ENCODE data around the gene CADM2.

The CADM2 gene

GRCh38 chr3:85535517-85535916, 576.7 kb downstream of the CADM2 start:
- Histone ChIP-seq H3K4me3 (ENCODE audit: low read depth in 1 of 2, low read length in 2 of 2) (no peak overlapping the region), H3K36me3 (ENCODE audit: insufficient read depth, low read length) (no peaks in the 10 kb centered on the region), H3K27me3 (ENCODE audit: control insufficient read depth in 1 of 2, insufficient read depth in 2 of 2, low read length in 2 of 2) (no peaks in the 10 kb centered on the region), H3K4me1 (ENCODE audit: insufficient read depth, low read length) (no peaks in the 10 kb centered on the region), H3K27ac (ENCODE audit: low read depth, low read length) (no peak overlapping the region), H3K9ac (ENCODE audit: low read length) (no peak overlapping the region), H3K9me3 (ENCODE audit: low read length) (no peaks in the 10 kb centered on the region)

- Histone ChIP-seq H3K36me3 (ENCODE audit: insufficient read depth, low read length) (no peaks in the 10 kb centered on the region), H3K9ac (ENCODE audit: low read length) (no peak overlapping the region), H3K9me3 (ENCODE audit: low read length) (no peaks in the 10 kb centered on the region), H3K27me3 (ENCODE audit: control insufficient read depth in 1 of 2, insufficient read depth in 2 of 2, low read length in 2 of 2) (no peaks in the 10 kb centered on the region), H3K4me3 (ENCODE audit: low read depth in 1 of 2, low read length in 2 of 2) (no peak overlapping the region), H3K27ac (ENCODE audit: low read depth, low read length) (no peak overlapping the region), H3K4me1 (ENCODE audit: insufficient read depth, low read length) (no peaks in the 10 kb centered on the region)
Measured at GRCh38 chr3:85539232-85539631, 580.4 kb downstream of the CADM2 start.

GRCh38 chr3:85554153-85554552, 595.4 kb downstream of the CADM2 start:
- no peak overlapping the region for H3K9ac ChIP-seq (ENCODE audit: low read length)
- no peaks in the 10 kb centered on the region for H3K36me3 ChIP-seq (ENCODE audit: insufficient read depth, low read length)
- H3K27me3 ChIP-seq (ENCODE audit: control insufficient read depth in 1 of 2, insufficient read depth in 2 of 2, low read length in 2 of 2), result no peaks in the 10 kb centered on the region
- no peak overlapping the region for H3K27ac ChIP-seq (ENCODE audit: low read depth, low read length)
- no peaks in the 10 kb centered on the region for H3K9me3 ChIP-seq (ENCODE audit: low read length)
- no peak overlapping the region for H3K4me3 ChIP-seq (ENCODE audit: low read depth in 1 of 2, low read length in 2 of 2)
- H3K4me1 ChIP-seq (ENCODE audit: insufficient read depth, low read length), result no peaks in the 10 kb centered on the region

- Histone ChIP-seq H3K4me1 (ENCODE audit: insufficient read depth, low read length) (no peaks in the 10 kb centered on the region), H3K4me3 (ENCODE audit: low read depth in 1 of 2, low read length in 2 of 2) (no peak overlapping the region), H3K9ac (ENCODE audit: low read length) (no peak overlapping the region), H3K9me3 (ENCODE audit: low read length) (no peaks in the 10 kb centered on the region), H3K27me3 (ENCODE audit: control insufficient read depth in 1 of 2, insufficient read depth in 2 of 2, low read length in 2 of 2) (no peaks in the 10 kb centered on the region), H3K27ac (ENCODE audit: low read depth, low read length) (no peak overlapping the region), H3K36me3 (ENCODE audit: insufficient read depth, low read length) (no peaks in the 10 kb centered on the region)
Measured at GRCh38 chr3:85560088-85560785, 601.4 kb downstream of the CADM2 start.

GRCh38 chr3:85567071-85567676, 608.4 kb downstream of the CADM2 start:
- Histone ChIP-seq H3K4me1 (ENCODE audit: insufficient read depth, low read length) (no peaks in the 10 kb centered on the region), H3K27me3 (ENCODE audit: control insufficient read depth in 1 of 2, insufficient read depth in 2 of 2, low read length in 2 of 2) (no peaks in the 10 kb centered on the region), H3K4me3 (ENCODE audit: low read depth in 1 of 2, low read length in 2 of 2) (no peak overlapping the region), H3K27ac (ENCODE audit: low read depth, low read length) (no peak overlapping the region), H3K9ac (ENCODE audit: low read length) (no peak overlapping the region), H3K9me3 (ENCODE audit: low read length) (no peaks in the 10 kb centered on the region), H3K36me3 (ENCODE audit: insufficient read depth, low read length) (no peaks in the 10 kb centered on the region)

- Histone ChIP-seq H3K27me3 (ENCODE audit: control insufficient read depth in 1 of 2, insufficient read depth in 2 of 2, low read length in 2 of 2) (no peaks in the 10 kb centered on the region), H3K4me3 (ENCODE audit: low read depth in 1 of 2, low read length in 2 of 2) (no peak overlapping the region), H3K9me3 (ENCODE audit: low read length) (no peaks in the 10 kb centered on the region)
Measured at GRCh38 chr3:85570819-85571218, 612.0 kb downstream of the CADM2 start.

GRCh38 chr3:85571835-85572234, 613.0 kb downstream of the CADM2 start:
- no peaks in the 10 kb centered on the region for H3K27me3 ChIP-seq (ENCODE audit: control insufficient read depth in 1 of 2, insufficient read depth in 2 of 2, low read length in 2 of 2)
- H3K4me1 ChIP-seq (ENCODE audit: insufficient read depth, low read length), result no peaks in the 10 kb centered on the region
- no peak overlapping the region for H3K4me3 ChIP-seq (ENCODE audit: low read depth in 1 of 2, low read length in 2 of 2)
- no peak overlapping the region for H3K9ac ChIP-seq (ENCODE audit: low read length)
- no peak overlapping the region for H3K27ac ChIP-seq (ENCODE audit: low read depth, low read length)
- no peaks in the 10 kb centered on the region for H3K36me3 ChIP-seq (ENCODE audit: insufficient read depth, low read length)
- no peaks in the 10 kb centered on the region for H3K9me3 ChIP-seq (ENCODE audit: low read length)

More at GRCh38 chr3:85570819-85571218, 612.0 kb downstream of the CADM2 start:
- H3K9ac ChIP-seq (ENCODE audit: low read length), result no peak overlapping the region
- no peak overlapping the region for H3K27ac ChIP-seq (ENCODE audit: low read depth, low read length)
- no peaks in the 10 kb centered on the region for H3K36me3 ChIP-seq (ENCODE audit: insufficient read depth, low read length)
- no peaks in the 10 kb centered on the region for H3K4me1 ChIP-seq (ENCODE audit: insufficient read depth, low read length)

- Histone ChIP-seq H3K4me1 (ENCODE audit: insufficient read depth, low read length) (no peaks in the 10 kb centered on the region), H3K4me3 (ENCODE audit: low read depth in 1 of 2, low read length in 2 of 2) (no peak overlapping the region), H3K36me3 (ENCODE audit: insufficient read depth, low read length) (no peaks in the 10 kb centered on the region), H3K27me3 (ENCODE audit: control insufficient read depth in 1 of 2, insufficient read depth in 2 of 2, low read length in 2 of 2) (no peaks in the 10 kb centered on the region), H3K9ac (ENCODE audit: low read length) (no peak overlapping the region), H3K27ac (ENCODE audit: low read depth, low read length) (no peak overlapping the region), H3K9me3 (ENCODE audit: low read length) (no peaks in the 10 kb centered on the region)
Measured at GRCh38 chr3:85572426-85572825, 613.6 kb downstream of the CADM2 start.

- Histone ChIP-seq H3K27ac (ENCODE audit: low read depth, low read length) (no peak overlapping the region), H3K27me3 (ENCODE audit: control insufficient read depth in 1 of 2, insufficient read depth in 2 of 2, low read length in 2 of 2) (no peaks in the 10 kb centered on the region), H3K9ac (ENCODE audit: low read length) (no peak overlapping the region), H3K9me3 (ENCODE audit: low read length) (no peaks in the 10 kb centered on the region), H3K4me1 (ENCODE audit: insufficient read depth, low read length) (no peaks in the 10 kb centered on the region), H3K36me3 (ENCODE audit: insufficient read depth, low read length) (no peaks in the 10 kb centered on the region), H3K4me3 (ENCODE audit: low read depth in 1 of 2, low read length in 2 of 2) (no peak overlapping the region)
Measured at GRCh38 chr3:85572978-85573377, 614.2 kb downstream of the CADM2 start.

GRCh38 chr3:85574006-85574705, 615.4 kb downstream of the CADM2 start:
- no peaks in the 10 kb centered on the region for H3K36me3 ChIP-seq (ENCODE audit: insufficient read depth, low read length)

GRCh38 chr3:85576091-85576690, 617.4 kb downstream of the CADM2 start:
- Histone ChIP-seq H3K9ac (ENCODE audit: low read length) (no peak overlapping the region), H3K4me3 (ENCODE audit: low read depth in 1 of 2, low read length in 2 of 2) (no peak overlapping the region), H3K36me3 (ENCODE audit: insufficient read depth, low read length) (no peaks in the 10 kb centered on the region), H3K9me3 (ENCODE audit: low read length) (no peaks in the 10 kb centered on the region), H3K4me1 (ENCODE audit: insufficient read depth, low read length) (no peaks in the 10 kb centered on the region), H3K27ac (ENCODE audit: low read depth, low read length) (no peak overlapping the region), H3K27me3 (ENCODE audit: control insufficient read depth in 1 of 2, insufficient read depth in 2 of 2, low read length in 2 of 2) (no peaks in the 10 kb centered on the region)

More at GRCh38 chr3:85574006-85574705, 615.4 kb downstream of the CADM2 start:
- no peaks in the 10 kb centered on the region for H3K4me1 ChIP-seq (ENCODE audit: insufficient read depth, low read length)
- H3K27ac ChIP-seq (ENCODE audit: low read depth, low read length), result no peak overlapping the region
- H3K9me3 ChIP-seq (ENCODE audit: low read length), result no peaks in the 10 kb centered on the region
- no peak overlapping the region for H3K9ac ChIP-seq (ENCODE audit: low read length)
- H3K4me3 ChIP-seq (ENCODE audit: low read depth in 1 of 2, low read length in 2 of 2), result no peak overlapping the region
- no peaks in the 10 kb centered on the region for H3K27me3 ChIP-seq (ENCODE audit: control insufficient read depth in 1 of 2, insufficient read depth in 2 of 2, low read length in 2 of 2)

All from muscle layer of colon (tissue), 2 donors.